SK-N-SH treated with all-trans-retinoic acid at 6 μM for 48 hours (cell line): ENCODE measurements around the gene DENND5B.
"Not testable (repeated sequence)": the region's sequence is repeated elsewhere in the genome, so short reads cannot be mapped to it uniquely, and the experiment has no call there.

ENCODE experiments used
- ATAC-seq: fragments of 200-7000 bp; cut with Tn5 transposase; 3 replicates; pipeline ENCODE4 v1.9.1; 2020; ENCODE audit warnings: mild to moderate bottlenecking, moderate library complexity
- ARNTL ChIP-seq: fragments of 450-650 bp; formaldehyde crosslinking; IDR thresholded peaks from 2 replicates; pipeline ENCODE4 v1.5.0; 2020; ENCODE audit warnings: low read depth, mild to moderate bottlenecking, moderate library complexity, borderline replicate concordance
- BACH2 ChIP-seq: fragments of 250-450 bp; sonication (Bioruptor Pico); IDR thresholded peaks from 2 replicates; pipeline ENCODE4 v1.9.0; 2021; ENCODE audit warnings: mild to moderate bottlenecking, borderline replicate concordance
- CSDC2 ChIP-seq: fragments of 250-450 bp; sonication (Bioruptor Pico); IDR thresholded peaks from 2 replicates; pipeline ENCODE4 v1.5.0; 2020; ENCODE audit warnings: mild to moderate bottlenecking, moderate library complexity
- ESRRG ChIP-seq: fragments of 250-450 bp; sonication (Bioruptor Pico); IDR thresholded peaks from 2 replicates; pipeline ENCODE4 v1.6.1; 2021; ENCODE audit warnings: mild to moderate bottlenecking
- GLIS3 ChIP-seq: fragments of 250-450 bp; sonication (Bioruptor Pico); IDR thresholded peaks from 2 replicates; pipeline ENCODE4 v1.5.0; 2020; ENCODE audit warnings: mild to moderate bottlenecking, moderate library complexity
- ISL1 ChIP-seq: fragments of 250-450 bp; sonication (Bioruptor Pico); IDR thresholded peaks from 2 replicates; pipeline ENCODE4 v2.1.2; 2022; ENCODE audit warnings: mild to moderate bottlenecking, moderate library complexity
- OSR1 ChIP-seq: fragments of 250-450 bp; sonication (Bioruptor Pico); IDR thresholded peaks from 2 replicates; pipeline ENCODE4 v1.8.0; 2022; ENCODE audit warnings: moderate library complexity, mild to moderate bottlenecking, inconsistent platforms
- RARB ChIP-seq: fragments of 250-450 bp; sonication (Bioruptor Pico); IDR thresholded peaks from 2 replicates; pipeline ENCODE4 v1.8.0; 2021; ENCODE audit warnings: mild to moderate bottlenecking, moderate library complexity
- SNAI2 ChIP-seq: fragments of 250-450 bp; sonication (Bioruptor Pico); IDR thresholded peaks from 2 replicates; pipeline ENCODE4 v1.5.0; 2020; ENCODE audit warnings: mild to moderate bottlenecking, moderate library complexity
- TCF4 ChIP-seq: fragments of 250-450 bp; sonication (Bioruptor Pico); IDR thresholded peaks from 2 replicates; pipeline ENCODE4 v1.8.0; 2021; ENCODE audit warnings: mild to moderate bottlenecking, moderate library complexity, borderline replicate concordance
- ZC3H10 ChIP-seq: fragments of 250-450 bp; sonication (Bioruptor Pico); IDR thresholded peaks from 2 replicates; pipeline ENCODE4 v1.5.1; 2021; ENCODE audit warnings: mild to moderate bottlenecking, moderate library complexity
- ZFP3 ChIP-seq: fragments of 250-450 bp; sonication (Bioruptor Pico); IDR thresholded peaks from 2 replicates; pipeline ENCODE4 v1.5.0; 2020; ENCODE audit warnings: mild to moderate bottlenecking, moderate library complexity
- ZFP30 ChIP-seq: fragments of 450-650 bp; formaldehyde crosslinking; IDR thresholded peaks from 2 replicates; pipeline ENCODE4 v1.5.0; 2022; ENCODE audit warnings: mild to moderate bottlenecking, moderate library complexity
- ZNF565 ChIP-seq: fragments of 450-650 bp; formaldehyde crosslinking; conservative IDR thresholded peaks from 2 replicates; pipeline ENCODE4 v1.5.0; 2020; ENCODE audit warnings: low read depth, mild to moderate bottlenecking, moderate library complexity
- ZNF70 ChIP-seq: fragments of 450-650 bp; formaldehyde crosslinking; IDR thresholded peaks from 2 replicates; pipeline ENCODE4 v1.5.0; 2020; ENCODE audit warnings: mild to moderate bottlenecking, moderate library complexity
- ZNF8 ChIP-seq: fragments of 450-650 bp; formaldehyde crosslinking; IDR thresholded peaks from 2 replicates; pipeline ENCODE4 v1.5.0; 2020; ENCODE audit warnings: mild to moderate bottlenecking, moderate library complexity
- TF ChIP-seq, protein P1 (sequence below): fragments of 250-450 bp; sonication (Bioruptor Pico); IDR thresholded peaks from 2 replicates; pipeline ENCODE4 v1.8.0; 2021; ENCODE audit warnings: low read depth, mild to moderate bottlenecking, moderate library complexity, borderline replicate concordance
- TF ChIP-seq, protein P2 (sequence below): fragments of 250-450 bp; sonication (Bioruptor Pico); IDR thresholded peaks from 2 replicates; pipeline ENCODE4 v1.5.1; 2020; ENCODE audit warnings: low read depth, mild to moderate bottlenecking, moderate library complexity
- TF ChIP-seq, protein P3 (sequence below): fragments of 250-450 bp; sonication (Bioruptor Pico); IDR thresholded peaks from 2 replicates; pipeline ENCODE4 v1.8.0; 2020; ENCODE audit warnings: mild to moderate bottlenecking, moderate library complexity, borderline replicate concordance
- TF ChIP-seq, protein P4 (sequence below): fragments of 250-450 bp; sonication (Bioruptor Pico); IDR thresholded peaks from 2 replicates; pipeline ENCODE4 v1.5.1; 2021; ENCODE audit warnings: mild to moderate bottlenecking, moderate library complexity

DENND5B gene

DNA sequence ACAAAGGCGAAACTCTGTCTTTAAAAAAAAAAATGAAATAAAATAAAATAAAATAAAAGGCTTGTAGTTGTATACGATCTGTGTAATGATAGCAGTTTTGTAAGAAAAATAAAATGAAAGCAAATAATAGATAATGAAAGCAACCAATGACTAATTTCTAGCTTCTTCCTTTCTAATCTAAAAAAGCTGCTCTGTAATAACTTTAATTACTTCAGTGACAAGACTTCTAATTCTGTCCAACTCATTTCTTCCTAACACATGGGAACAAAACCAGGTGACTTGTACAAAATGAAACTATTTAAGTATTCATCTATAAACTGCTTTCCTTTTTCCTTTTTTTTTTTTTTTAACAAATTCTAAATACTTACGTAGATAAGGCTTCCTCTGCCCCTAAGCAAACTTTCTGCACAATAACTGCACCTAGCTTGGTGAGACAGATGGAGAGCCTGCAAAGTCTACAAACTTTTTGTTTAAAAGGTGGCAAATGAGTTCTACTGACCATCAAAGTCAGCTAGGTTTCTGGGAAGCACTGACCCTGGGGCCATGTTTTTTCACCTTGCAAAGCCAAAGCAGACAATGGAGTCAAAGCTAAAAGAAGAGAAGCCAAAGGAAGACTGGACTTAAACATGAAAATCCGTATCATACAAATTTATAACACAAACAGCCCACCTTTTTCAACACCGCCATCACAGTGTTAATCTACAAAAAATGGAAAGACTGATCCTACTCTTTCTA lies 28.2 kb downstream of the DENND5B start (continued):
- TF ChIP-seq, protein P1, sequence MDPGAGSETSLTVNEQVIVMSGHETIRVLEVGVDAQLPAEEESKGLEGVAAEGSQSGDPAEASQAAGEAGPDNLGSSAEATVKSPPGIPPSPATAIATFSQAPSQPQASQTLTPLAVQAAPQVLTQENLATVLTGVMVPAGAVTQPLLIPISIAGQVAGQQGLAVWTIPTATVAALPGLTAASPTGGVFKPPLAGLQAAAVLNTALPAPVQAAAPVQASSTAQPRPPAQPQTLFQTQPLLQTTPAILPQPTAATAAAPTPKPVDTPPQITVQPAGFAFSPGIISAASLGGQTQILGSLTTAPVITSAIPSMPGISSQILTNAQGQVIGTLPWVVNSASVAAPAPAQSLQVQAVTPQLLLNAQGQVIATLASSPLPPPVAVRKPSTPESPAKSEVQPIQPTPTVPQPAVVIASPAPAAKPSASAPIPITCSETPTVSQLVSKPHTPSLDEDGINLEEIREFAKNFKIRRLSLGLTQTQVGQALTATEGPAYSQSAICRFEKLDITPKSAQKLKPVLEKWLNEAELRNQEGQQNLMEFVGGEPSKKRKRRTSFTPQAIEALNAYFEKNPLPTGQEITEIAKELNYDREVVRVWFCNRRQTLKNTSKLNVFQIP (CRISPR knock-in tag), result no peak
- TF ChIP-seq GLIS3 (CRISPR knock-in tag), result no peak

DNA sequence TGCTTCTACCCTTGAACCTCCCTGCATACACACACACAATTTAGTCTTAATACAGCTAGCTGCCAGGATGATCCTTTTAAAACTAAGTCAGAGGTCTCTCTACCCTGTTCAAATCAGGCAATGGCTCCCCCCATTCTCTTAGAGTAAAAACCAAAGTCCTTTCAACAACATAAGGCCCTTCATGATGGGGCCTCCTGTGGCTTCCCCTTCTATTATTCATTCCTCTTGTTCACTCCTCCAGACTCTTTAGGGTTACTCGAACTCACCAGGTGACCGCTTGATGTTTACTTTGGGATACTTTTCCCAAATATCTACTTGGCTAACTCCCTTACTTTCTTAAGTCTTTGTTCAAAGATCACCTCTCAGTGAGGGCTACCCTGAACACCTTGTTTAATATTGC lies 30.4 kb downstream of the DENND5B start:
- no peak for ATAC-seq

DNA sequence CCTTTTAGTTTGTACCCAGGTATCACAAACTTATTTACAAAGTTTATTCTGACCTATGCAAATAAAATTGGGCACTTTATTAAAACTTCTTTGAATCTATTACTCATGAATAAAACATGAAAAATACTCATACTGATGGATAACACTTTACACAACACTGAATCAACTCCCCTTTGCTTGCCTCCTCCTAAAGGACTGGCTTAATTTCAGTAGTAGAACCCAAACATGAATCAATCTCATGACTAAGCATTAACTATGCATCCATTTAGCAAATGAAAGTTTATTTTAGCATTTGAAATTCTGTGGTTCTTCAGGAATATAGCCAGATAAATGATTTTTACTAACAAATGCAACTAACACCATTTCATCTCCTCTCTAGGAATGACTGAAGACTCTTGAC lies 32.4 kb downstream of the DENND5B start:
- ATAC-seq, result no peak
- TF ChIP-seq ZFP3 (CRISPR knock-in tag) (no peak), CSDC2 (CRISPR knock-in tag) (no peak), ARNTL (no peak), OSR1 (CRISPR knock-in tag) (no peak)
- TF ChIP-seq, protein P2, sequence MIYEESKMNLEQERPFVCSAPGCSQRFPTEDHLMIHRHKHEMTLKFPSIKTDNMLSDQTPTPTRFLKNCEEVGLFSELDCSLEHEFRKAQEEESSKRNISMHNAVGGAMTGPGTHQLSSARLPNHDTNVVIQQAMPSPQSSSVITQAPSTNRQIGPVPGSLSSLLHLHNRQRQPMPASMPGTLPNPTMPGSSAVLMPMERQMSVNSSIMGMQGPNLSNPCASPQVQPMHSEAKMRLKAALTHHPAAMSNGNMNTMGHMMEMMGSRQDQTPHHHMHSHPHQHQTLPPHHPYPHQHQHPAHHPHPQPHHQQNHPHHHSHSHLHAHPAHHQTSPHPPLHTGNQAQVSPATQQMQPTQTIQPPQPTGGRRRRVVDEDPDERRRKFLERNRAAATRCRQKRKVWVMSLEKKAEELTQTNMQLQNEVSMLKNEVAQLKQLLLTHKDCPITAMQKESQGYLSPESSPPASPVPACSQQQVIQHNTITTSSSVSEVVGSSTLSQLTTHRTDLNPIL (CRISPR knock-in tag), result no peak

More for the DNA sequence above, 30.4 kb downstream of the DENND5B start:
- TF ChIP-seq, protein P3, sequence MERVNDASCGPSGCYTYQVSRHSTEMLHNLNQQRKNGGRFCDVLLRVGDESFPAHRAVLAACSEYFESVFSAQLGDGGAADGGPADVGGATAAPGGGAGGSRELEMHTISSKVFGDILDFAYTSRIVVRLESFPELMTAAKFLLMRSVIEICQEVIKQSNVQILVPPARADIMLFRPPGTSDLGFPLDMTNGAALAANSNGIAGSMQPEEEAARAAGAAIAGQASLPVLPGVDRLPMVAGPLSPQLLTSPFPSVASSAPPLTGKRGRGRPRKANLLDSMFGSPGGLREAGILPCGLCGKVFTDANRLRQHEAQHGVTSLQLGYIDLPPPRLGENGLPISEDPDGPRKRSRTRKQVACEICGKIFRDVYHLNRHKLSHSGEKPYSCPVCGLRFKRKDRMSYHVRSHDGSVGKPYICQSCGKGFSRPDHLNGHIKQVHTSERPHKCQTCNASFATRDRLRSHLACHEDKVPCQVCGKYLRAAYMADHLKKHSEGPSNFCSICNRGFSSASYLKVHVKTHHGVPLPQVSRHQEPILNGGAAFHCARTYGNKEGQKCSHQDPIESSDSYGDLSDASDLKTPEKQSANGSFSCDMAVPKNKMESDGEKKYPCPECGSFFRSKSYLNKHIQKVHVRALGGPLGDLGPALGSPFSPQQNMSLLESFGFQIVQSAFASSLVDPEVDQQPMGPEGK, result no peak
- TF ChIP-seq GLIS3 (CRISPR knock-in tag) (no peak), ISL1 (CRISPR knock-in tag) (no peak), ZFP3 (CRISPR knock-in tag) (no peak), ZFP30 (CRISPR knock-in tag) (no peak), ZNF565 (no peak), OSR1 (CRISPR knock-in tag) (no peak), ESRRG (no peak), ARNTL (no peak), ZC3H10 (no peak), BACH2 (CRISPR knock-in tag) (no peak), ZNF70 (no peak)

DNA sequence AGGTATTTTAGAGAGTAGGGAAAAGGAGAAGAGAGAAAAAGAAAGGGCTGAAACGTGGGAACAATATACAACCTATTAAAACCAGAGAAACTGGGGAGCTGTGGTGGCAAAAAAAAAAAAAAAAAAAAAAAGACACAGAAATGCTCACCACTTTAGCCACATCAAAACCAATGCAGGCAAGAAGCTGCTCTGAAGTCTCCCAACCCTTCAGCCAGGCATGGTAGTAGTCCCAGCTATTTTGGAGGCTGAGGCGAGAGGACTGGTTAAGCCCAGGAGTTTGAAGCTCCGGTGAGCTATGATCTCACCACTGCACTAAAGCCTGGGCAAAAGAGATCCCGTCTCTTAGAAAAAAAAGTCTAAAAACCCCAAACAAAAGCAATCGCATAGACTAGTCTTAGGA lies 33.2 kb downstream of the DENND5B start:
- ATAC-seq, result no peak
- TF ChIP-seq SNAI2 (CRISPR knock-in tag) (no peak), OSR1 (CRISPR knock-in tag) (no peak), ZNF70 (no peak), ZFP3 (CRISPR knock-in tag) (no peak), ZFP30 (CRISPR knock-in tag) (no peak), RARB (CRISPR knock-in tag) (no peak), TCF4 (no peak), ZNF565 (no peak), ISL1 (CRISPR knock-in tag) (no peak), ZC3H10 (no peak), ARNTL (no peak), ZNF8 (no peak), GLIS3 (CRISPR knock-in tag) (no peak), ESRRG (no peak)
- TF ChIP-seq, protein P4, sequence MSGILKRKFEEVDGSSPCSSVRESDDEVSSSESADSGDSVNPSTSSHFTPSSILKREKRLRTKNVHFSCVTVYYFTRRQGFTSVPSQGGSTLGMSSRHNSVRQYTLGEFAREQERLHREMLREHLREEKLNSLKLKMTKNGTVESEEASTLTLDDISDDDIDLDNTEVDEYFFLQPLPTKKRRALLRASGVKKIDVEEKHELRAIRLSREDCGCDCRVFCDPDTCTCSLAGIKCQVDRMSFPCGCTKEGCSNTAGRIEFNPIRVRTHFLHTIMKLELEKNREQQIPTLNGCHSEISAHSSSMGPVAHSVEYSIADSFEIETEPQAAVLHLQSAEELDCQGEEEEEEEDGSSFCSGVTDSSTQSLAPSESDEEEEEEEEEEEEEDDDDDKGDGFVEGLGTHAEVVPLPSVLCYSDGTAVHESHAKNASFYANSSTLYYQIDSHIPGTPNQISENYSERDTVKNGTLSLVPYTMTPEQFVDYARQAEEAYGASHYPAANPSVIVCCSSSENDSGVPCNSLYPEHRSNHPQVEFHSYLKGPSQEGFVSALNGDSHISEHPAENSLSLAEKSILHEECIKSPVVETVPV (CRISPR knock-in tag), result no peak
- TF ChIP-seq, protein P3, result no peak
- TF ChIP-seq, protein P1 (CRISPR knock-in tag), result no peak

DNA sequence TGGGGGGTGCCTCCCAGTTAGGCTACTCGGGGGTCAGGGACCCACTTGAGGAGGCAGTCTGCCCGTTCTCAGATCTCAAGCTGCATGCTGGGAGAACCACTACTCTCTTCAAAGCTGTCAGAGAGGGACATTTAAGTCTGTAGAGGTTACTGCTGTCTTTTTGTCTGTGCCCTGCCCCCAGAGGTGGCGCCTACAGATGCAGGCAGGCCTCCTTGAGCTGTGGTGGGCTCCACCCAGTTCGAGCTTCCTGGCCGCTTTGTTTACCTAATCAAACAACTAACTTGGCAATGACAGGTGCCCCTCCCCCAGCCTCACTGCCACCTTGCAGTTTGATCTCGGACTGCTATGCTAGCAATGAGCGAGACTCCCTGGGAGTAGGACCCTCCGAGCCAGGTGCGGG lies 35.5 kb downstream of the DENND5B start:
- not testable (repeated sequence) for ATAC-seq

DNA sequence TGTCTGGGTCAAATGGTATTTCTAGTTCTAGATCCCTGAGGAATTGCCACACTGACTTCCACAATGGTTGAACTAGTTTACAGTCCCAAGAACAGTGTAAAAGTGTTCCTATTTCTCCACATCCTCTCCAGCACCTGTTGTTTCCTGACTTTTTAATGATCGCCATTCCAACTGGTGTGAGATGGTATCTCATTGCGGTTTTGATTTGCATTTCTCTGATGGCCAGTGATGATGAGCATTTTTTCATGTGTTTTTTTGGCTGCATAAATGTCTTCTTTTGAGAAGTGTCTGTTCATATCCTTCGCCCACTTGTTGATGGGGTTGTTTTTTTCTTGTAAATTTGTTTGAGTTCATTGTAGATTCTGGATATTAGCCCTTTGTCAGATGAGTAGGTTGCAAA lies 40.3 kb downstream of the DENND5B start:
- ATAC-seq, result not testable (repeated sequence)
